ENCODE results near the gene CTAG1A.
"Not testable (repeated sequence)": the region's sequence is repeated elsewhere in the genome, so short reads cannot be mapped to it uniquely, and the experiment has no call there.

The CTAG1A gene

DNA sequence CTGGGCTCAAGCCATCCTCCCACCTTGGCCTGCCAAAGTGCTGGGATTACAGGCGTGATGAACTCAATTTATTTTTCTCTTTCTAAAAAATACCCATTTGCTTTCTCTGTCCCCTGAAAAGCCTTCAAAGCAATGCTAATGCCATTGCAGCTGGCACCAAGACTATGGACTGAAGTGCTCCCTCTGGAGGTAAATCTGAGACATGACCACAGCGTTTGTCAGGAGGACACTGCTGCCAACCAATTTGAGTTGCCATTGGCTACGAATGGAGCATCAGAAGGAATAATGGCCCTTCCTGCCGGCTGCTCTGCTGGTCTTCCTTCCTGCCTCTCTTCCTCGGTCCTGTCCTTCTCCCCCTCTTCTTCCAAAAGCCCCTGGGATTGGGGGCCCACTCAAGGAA lies 9.9 kb upstream of the CTAG1A start:
- not testable (repeated sequence) for DNase-seq

DNA sequence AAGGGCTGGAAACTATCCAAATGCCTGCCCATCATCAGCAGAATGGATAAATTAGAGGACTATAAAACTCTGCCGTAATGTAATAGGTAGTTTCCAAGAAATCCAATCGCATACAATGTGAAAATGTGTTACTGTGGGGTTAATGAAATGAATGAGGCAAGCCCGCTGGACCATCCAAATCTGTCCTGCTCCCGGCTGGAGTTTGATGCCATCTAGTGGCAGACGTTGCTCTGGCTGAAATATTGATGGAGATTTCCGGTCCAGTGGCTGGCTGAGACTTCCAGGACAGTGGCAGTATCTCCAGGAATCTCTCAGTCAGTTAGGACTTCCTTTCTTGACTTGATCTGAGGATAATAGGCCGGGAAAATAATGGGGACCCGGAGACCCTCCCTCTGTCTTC lies 1.9 kb upstream of the CTAG1A start:
- DNase-seq = not testable (repeated sequence)

DNA sequence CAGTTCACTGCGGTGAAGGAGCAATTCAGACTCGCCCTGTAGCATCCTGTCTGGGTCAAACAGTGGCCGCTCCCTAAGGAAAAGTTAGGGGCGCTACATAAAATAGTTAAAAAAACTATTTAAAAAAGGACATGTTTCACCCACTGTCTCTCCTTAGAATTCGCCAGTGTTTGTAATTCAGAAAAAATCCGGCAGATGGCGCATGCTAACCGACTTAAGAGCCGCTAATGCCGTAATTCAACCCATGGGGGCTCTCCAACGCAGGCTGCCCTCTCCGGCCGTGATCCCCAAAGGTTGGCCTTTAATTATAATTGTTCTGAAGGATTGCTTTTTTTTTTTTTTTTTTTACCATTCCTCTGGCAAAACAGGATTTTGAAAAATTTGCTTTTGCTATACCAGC lies 5.5 kb downstream of the CTAG1A start:
- not testable (repeated sequence) for DNase-seq

DNA sequence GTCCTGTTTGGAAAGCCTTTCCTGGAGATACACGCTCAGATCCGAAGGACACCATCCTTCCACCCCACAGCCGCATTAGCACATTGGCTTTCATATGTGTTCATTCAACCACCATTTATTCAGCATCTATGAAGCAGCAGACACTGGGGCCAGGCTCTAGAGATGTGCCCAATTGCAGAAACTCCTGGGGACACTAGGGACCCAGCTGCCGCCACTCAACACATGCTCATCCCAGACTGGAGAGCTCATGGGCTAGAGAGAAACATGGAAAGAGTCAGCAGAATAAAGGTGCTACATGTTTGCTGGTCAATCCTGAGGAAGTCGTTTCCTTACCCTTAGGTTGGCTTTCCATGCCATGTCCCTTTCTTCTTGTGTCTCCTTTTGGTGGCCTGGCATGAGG lies 7.6 kb downstream of the CTAG1A start:
- DNase-seq = no peak

DNA sequence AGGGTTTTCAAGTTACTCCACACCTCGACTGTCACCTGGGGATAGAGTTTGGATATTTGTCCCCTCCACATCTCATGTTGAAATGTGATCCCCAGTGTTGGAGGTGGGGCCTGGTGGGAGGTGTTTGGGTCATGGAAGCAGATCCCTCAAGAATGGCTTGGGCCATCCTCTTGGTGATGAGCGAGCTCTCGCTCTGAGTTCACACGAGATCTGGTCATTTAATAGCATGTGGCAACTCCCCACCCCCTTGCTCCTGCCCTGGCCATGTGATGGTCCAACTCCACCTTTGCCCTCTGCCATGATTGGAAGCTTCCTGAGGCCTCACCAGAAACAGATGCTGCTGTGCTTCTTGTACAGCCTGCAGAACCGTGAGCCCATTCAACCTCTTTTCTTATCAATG lies 8.3 kb downstream of the CTAG1A start:
- no peak for DNase-seq

DNA sequence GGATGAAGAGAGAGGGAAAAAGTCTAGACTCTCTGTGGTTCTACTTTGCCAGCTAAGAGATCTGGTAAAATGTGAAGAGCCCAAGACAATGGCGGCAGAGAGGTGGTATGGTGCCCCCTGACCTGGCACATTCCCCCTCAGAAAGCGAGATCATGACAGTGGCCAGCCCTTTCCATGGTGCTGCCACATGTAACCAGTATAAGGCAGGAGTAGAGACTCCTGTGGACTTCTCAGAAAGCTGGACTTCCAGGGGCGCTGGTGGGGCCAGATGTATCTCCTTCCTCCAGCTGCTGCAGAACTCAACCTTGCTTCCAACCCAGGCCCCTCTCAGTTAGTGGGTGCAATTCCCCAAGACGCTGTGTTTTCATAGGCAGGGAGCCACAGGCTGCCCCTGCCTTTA lies 9.6 kb downstream of the CTAG1A start:
- no peak for DNase-seq

DNA sequence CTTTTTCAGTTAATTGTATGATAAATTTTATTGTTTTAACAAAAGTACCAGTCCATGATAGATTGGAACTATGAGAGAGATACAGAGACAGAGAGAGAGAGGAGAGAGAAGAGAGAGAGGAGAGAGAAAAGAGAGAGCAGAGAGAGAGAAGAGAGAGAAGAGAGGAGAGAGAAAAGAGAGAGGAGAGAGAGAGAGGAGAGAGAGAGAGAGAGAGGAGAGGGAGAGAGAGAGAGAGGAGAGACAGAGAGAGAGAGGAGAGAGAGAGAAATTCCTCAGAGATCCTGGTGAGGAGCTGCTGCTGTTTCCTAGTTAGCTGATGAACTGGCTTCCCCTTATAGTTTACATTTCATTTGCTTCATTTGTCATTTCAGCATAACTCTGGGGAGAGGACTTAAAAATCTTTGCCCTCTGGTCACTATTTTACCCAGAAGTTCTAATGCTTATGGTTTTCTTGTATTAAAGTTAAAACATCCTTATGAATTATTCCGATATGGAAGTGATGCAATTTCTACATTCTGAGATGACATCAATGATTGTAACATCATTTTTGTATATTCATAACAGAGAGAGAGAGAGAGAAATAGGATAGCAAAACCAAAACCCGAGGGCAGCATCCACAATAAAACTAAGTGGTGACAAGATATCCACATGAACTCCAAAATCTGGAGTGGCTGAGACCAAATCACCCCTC lies 10.8 kb downstream of the CTAG1A start:
- DNase-seq = no peak

DNA sequence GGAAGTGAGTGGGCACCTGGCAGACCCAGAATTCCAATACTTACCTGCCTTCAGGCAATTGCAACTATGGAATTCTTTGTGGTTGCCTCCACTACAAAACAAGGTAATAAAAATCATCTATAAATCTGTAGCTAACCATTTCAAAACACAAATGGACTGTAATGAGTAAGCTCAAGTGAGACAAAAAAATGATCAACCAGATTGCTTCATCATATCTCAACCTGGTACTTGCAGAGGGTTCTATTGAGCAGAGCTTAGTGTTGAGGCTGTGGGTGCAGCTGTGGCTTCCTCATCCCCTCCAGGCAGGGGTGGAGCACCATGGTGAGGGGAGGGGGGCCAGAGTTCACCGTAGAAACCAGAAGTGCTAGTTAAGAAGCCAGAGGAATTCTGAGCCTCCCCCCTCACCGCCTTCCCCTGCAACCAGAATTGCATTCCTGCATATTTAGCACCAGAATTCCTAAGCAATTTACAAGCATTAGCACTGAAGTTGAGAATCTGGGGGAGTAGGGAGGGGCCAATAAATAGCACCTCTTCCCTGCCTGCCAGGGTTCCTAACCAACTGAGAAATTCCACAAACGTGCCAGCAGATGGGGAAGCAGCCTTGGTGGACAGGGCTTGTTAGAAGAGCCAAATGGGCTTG lies 11.5 kb downstream of the CTAG1A start:
- peak; percentile 0 to 13 for DNase-seq

DNA sequence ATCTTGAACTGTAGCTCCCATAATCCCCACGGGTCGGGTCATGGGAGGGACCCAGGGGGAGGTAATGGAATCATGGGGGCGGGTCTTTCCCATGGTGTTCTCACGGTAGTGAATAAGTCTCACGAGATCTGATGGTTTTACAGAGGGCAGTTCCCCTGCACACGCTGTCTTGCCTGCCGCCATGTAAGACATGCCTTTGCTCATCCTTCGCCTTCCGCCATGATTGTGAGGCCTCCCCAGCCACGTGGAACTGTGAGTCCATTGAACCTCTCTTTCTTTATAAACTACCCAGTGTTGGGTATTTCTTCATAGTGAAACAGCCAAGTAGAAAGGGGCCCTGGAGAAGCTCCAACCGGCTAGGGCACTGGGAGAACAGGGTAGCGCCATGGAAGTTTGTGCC lies 12.3 kb downstream of the CTAG1A start:
- DNase-seq = no peak

DNA sequence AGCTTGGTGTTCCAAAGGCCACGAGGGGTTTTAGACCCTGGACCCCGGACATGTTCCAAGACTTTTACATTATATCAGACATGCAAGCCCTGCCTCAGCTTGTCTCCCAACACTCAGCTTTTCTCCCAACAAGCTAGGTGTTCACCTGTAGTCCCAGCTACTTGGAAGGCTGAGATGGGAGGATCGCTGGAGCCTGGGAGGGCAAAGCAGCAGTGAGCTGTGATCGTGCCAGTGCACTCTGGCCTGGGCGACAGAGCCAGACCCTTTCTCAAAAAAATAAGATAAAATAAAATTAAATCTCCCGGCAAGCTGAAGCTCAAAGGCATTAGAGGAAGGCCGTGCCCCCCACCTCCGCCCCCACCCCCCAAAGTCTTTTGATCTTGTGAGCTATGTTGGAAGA lies 13.7 kb downstream of the CTAG1A start:
- DNase-seq = no peak

DNA sequence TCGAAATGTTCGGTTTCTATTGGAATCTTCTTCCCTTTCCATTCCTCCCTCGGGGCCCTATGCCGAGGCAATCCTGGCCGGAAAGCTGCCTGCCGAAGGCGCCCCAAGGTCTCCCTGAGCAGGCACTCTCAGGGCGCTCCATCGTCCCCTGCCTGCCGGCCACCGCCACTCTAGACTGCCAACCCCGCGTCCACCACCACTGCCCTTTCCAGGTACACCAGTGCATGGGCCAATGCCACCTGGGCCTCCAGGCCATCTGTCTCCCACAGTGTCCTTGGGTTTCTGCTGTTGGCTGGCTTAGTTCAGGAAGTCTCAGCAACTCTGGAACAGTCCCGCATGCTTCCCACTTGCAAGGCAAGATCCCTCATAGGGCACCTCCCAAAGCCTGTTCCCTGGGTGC lies 14.6 kb downstream of the CTAG1A start:
- DNase-seq = no peak

DNA sequence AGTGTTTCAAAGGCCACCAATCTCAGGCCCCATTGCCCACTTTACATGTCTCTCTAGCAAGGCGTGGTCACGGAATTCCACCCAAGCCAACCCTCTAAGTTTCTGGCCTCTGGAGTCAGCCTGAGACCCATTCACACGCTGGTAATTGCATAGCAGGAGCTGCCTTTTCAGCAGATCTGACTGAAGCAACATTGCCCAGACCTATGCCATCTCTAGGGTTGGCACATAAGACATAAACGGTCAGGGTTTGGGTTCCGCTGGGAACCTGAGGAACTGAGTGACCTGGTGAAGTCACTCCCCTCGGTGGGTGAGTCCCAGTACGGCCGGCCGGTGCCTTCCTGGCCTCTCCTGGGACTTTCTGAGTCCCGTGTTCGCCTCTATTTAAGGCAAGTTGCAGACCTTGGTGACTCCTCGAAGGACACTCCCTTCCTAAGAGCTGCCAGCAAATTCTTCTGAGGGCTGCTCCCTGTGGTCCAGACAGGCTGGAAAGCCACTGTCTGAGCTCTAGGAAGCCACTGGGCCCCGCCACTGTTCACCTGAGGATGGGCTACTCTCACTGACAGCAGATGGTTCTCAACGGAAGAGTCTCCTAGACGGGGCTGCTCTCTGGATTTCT lies 15.9 kb downstream of the CTAG1A start:
- DNase-seq = no peak

DNA sequence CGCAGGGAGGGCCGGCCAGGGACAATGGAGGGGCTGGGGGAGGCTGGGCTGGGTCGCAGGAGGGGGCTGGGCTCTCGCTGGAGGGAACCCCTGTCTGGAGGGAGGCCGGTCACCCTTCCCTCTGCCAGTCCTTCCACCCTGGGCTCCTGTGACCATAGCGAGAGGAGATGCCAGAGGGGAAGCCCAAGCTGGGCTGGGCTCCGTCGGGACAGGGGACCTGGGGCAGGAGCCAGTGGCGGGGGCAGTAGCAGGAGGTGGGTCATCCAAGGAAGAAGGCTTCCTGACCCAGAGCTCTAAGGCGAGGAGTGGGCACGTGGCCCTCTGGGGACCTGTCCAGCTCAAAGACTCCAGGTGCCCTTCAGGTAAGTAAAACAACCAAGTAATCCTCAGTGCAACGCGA lies 17.3 kb downstream of the CTAG1A start:
- DNase-seq = no peak

DNA sequence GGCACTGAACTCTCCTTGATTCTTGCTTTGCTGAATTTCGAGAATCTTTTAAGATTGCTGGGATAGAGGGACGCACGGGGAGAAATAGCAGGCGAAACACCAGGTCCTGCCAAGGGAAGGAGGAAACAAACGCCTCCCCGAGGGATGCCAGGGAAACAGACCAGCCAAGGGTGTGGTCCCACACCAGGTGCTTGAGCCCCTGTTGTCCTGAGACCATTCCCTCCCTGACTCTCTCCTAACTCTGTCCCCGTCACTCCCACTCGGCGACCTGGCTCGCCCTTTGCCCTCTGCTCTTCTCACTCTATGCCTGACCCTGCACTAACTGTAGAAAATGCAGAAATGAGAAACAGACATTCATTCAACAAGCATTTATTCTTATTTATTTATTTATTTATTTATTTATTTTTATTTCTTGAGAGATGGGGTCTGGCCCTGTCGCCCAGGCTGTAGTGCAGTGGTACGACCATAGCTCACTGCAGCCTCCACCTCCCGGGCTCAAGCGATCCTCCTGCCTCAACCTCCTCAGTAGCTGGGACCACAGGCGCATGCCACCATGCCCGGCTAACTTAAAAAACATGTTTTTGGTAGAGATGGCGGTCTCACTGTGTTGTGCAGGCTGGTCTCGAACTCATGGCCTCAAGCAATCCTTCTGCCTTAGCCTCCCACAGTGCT lies 18.0 kb downstream of the CTAG1A start:
- no peak for DNase-seq

DNA sequence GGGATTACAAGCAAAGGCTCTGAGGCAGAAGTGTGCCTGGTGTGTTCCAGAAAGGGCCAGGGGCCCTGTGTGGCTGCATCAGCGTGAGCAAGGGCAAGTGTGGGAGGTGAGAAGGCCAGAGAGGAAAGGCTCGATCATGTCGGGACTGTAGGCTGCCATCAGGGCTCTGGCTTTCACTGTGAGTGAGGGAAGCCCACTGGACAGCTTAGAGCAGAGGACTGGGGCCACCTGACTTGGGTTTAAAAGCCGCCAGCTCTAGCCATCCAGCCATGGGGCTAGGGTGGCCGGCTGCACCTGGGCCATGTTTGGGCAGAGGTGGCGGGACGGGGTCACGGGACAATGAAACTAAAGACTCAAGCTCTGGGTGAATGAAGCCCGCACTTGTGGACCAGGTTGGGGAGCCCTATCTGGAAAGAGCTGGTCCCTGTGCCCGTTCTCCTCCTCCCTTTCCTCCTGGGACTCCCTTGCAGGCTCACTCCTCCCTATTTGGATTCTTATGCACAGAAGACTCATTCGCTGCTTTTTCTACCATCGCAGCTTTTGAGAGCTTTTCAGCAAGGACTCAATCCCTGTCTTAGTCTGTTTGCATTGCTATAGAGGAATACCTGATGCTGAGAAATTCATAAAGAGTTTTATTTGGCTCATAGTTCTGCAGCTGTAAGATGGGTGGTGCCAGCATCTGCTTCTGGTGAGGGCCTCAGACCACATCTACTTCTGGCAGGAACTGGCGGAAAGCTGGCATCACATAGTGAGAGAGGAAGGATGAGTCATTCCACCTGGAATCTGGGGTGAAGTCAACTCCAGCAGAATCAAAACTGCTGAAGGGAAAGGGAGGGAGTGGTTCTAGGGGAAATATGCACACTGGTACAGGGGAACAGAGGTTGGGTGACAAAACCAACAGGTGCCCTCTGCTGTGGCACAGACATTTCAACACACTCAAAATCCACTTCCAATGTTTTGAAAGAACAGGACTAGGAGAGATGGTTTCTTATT lies 18.8 kb downstream of the CTAG1A start:
- no peak for DNase-seq

DNA sequence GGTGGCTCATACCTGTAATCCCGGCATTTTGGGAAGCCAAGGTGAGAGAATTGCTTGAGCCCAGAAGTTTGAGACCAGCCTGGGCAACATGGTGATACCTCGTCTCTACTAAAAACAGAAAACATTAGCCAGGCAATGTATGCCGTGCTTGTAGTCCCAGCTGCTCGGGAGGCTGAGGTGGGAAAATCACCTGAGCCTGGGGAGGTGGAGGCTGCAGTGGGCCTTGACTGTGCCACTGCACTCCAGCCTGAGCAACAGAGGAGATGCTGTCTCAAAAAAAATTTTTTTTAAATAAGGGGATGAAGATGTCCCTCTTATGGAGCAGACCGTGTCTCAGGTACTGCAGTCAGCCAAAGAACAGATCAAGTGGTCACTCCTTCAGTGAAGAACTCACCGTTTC lies 20.6 kb downstream of the CTAG1A start:
- no peak for DNase-seq

DNA sequence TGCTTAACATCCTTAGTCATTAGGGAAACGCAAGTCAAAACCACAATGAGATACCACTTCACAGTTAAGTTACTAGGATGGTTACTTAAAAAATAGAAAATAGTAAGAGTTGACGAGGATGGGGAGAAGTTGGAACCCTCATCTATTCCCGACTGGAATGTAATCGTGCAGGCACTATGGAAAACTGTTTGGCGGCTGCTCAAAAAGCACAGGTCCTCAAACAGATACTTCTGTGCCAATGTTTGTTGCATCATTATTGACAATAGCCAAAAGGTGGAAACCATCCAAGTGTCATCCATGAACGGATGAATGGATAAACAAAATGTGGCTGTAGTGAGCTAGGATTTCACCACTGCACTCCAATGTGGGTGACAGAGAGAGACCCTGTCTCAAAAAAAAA lies 22.4 kb downstream of the CTAG1A start:
- no peak for DNase-seq

DNA sequence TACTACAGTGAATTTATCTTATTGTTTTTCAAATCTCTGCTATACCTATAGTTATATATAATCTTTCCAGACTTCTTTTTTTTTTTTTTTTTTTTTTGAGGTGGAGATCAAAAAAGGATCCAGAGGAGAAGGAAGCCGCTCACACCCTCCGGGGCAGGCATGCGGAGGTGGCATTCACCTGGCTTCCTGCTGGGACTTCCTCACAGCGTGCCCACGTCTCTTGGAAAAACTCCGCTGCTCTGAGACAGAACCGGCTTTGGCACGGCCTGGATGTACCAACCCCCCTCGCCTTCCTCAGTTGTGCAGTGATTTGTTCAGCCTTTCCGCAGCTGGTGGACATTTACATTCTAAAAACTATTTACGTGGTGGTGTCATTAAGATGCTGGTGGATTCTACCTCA lies 23.0 kb downstream of the CTAG1A start:
- not testable (repeated sequence) for DNase-seq

DNA sequence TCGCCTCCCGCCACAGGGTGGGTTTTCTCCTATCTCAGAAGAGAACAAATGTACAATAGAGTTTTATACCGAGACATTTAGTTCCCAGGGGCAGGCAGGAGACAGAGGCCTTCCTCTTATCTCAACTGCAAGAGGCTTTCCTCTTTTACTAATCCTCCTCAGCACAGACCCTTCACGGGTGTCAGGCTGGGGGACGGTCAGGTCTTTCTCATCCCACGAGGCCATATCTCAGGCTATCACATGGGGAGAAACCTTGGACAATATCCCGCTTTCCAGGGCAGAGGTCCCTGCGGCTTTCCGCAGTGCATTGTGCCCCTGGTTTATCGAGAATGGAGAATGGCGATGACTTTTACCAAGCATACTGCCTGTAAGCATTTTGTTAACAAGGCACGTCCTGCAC lies 23.9 kb downstream of the CTAG1A start:
- not testable (repeated sequence) for DNase-seq

DNA sequence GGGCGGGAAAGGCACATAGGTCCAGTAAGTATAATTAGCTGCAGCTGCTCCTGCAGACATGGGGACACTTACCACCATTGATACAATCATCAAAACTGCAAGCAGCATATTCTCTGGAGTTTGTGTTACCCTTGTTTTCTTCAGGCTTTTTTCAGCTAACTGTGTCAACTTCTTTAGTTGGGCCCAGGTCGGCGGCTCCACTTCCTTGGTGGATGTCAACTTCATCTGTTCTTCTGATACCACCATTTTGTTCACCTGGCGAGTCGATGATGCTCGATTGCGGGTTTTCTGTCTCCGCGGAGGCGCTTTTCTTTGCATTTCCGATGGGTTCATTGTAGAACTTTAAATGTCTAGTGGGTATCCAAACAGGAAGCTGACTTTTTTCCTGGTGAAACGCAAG lies 26.2 kb downstream of the CTAG1A start:
- DNase-seq = not testable (repeated sequence)

DNA sequence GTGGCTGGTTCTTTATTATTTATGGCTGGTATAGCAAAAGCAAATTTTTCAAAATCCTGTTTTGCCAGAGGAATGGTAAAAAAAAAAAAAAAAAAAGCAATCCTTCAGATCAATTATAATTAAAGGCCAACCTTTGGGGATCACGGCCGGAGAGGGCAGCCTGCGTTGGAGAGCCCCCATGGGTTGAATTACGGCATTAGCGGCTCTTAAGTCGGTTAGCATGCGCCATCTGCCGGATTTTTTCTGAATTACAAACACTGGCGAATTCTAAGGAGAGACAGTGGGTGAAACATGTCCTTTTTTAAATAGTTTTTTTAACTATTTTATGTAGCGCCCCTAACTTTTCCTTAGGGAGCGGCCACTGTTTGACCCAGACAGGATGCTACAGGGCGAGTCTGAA lies 28.7 kb downstream of the CTAG1A start:
- not testable (repeated sequence) for DNase-seq

DNA sequence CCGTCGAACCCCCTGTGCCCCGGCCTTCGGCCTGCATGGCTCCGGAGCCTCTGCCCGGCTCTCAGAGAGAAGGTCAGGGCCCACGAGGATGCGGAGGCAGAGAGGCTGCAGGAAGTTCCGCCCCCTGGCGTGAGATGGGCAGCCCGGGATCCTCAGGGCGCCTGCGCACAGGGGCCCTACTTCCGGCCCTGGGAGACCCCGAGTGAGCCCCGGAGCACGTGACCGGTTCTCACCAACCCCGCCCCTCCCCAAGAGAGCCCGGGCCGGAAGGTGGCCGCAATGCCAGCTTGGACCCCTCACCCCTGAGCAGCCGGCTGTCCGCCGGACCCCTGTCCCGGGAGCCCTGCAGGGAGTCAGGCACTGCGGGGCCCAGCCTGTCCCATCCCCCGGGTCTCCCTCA lies 34.2 kb downstream of the CTAG1A start, which contains the start of gene CTAG1B:
CTAG1B (minus strand) TSS at position 101 of the 400 bp plus-strand sequence; CDS start at position 37, 64 bp downstream.
- DNase-seq = not testable (repeated sequence)
